Measurements from ENCODE around the gene METTL27.
"Not testable (repeated sequence)": the region's sequence is repeated elsewhere in the genome, so short reads cannot be mapped to it uniquely, and the experiment has no call there.

The METTL27 gene

DNA sequence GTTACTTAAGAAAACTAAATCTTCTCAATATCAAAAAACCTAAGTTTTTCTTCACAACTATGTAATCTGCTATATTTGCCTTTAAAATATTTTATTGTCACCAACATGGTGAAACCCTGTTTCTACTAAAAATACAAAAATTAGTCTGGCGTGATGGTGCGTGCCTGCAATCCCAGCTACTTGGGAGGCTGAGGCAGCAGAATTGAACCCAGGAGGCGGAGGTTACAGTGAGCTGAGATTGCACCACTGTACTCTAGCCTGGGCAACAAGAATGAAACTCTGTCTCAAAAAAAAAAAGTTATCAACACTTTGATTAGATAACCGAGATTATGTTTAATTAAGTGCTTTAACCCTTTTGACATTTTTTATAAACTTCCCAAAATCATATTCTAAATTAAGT lies 39.9 kb downstream of the METTL27 start:
- Histone ChIP-seq H3K36me3 (no peaks in the 10 kb centered on the region), H3K4me1 (0 out of 2 replicates have a peak, but pooled peaks cover 4% of the 10 kb centered on the region), H3K27me3 (no peaks in the 10 kb centered on the region), H3K9ac (no peak overlapping the region), H3K27ac (no peak overlapping the region), H3K9me3 (no peaks in the 10 kb centered on the region), H4K20me1 (no peaks in the 10 kb centered on the region), H3K4me2 (no peak overlapping the region), H3K4me3 (no peak overlapping the region)
- TF ChIP-seq Cebpa-rat (IDR thresholded peaks at IDR 0.05) = no peak

DNA sequence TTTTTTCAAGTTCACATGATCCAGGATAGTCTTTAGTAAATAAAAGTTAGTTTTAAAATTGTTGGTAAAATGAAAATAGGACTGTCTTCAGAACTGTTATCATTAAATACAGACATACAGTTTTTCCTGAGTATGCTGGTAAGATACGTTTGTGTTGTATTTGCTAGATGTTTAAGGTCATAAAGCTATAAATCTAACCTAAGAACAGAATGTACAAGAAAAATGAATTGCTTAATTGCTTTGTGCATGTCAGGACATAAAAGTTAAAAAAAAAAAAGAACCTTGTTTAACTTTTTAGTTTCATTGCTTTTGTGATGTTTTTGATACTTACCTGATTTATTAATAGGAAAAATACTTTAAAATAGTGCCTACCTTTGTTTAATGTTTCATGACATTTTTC lies 40.7 kb downstream of the METTL27 start:
- Histone ChIP-seq H3K9me3 (no peaks in the 10 kb centered on the region), H3K27me3 (no peaks in the 10 kb centered on the region), H4K20me1 (no peaks in the 10 kb centered on the region), H3K4me2 (no peak overlapping the region), H3K4me3 (no peak overlapping the region), H3K36me3 (no peaks in the 10 kb centered on the region), H3K27ac (no peak overlapping the region), H3K4me1 (0 out of 2 replicates have a peak, but pooled peaks cover 4% of the 10 kb centered on the region), H3K9ac (no peak overlapping the region)
- no peak for TF ChIP-seq Cebpa-rat (IDR thresholded peaks at IDR 0.05)

DNA sequence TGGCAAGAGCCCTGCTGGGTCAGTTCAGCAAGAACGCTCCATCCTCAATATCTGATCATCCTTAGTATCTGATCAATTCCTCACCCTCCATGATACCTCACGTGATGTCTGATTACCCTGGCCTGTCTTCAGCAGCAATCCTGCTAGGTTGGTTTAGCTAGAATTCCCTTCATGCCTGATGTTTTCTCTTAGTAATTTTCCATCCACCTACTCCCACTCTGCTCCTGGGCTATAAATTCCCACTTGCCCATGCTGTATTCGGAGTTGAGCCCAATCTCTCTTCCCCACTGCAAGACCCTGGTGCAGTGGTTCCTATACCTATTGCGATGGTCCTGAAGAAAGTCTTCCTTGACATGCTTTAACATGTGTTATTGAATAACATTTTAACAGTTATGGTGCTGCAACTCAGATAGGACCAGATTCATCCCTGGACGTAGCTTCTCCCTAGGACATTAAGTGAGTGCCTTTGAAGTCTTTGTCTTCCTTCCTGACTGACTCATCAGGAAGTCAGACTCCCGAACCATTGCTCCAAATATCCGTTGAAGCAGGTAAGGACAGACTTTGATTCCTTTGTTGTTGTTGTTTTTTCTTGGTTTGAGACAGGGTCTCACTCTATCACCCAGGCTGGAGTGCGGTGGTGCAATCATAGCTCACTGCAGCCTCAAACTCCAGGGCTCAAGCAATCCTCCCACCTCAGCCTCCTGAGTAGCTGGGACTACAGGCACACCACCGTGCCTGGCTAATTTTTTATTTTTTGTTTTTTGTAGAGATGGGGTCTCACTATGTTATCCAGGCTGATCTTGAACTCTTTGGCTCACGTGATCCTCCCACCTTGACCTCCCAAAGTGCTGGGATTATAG lies 42.8 kb downstream of the METTL27 start:
- Histone ChIP-seq H3K9me3 (peaks cover 9% of the 10 kb centered on the region), H3K9ac (no peak overlapping the region), H4K20me1 (no peaks in the 10 kb centered on the region), H3K27me3 (no peaks in the 10 kb centered on the region), H3K4me3 (no peak overlapping the region), H3K4me2 (no peak overlapping the region), H3K36me3 (no peaks in the 10 kb centered on the region), H3K27ac (no peak overlapping the region), H3K4me1 (peaks cover 5% of the 10 kb centered on the region)
- no peak for TF ChIP-seq Cebpa-rat (IDR thresholded peaks at IDR 0.05)

DNA sequence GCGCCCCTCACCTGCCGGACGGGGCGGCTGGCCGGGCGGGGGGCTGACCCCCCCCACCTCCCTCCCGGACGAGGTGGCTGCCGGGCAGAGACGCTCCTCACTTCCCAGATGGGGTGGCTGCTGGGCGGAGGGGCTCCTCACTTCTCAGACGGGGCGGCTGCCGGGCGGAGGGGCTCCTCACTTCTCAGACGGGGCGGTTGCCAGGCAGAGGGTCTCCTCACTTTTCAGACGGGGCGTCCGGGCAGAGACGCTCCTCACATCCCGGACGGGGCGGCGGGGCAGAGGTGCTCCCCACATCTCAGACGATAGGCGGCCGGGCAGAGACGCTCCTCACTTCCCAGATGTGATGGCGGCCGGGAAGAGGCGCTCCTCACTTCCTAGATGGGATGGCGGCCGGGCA lies 45.1 kb downstream of the METTL27 start:
- H3K4me3 ChIP-seq, H3K4me2 ChIP-seq, H3K9ac ChIP-seq, H3K36me3 ChIP-seq, H4K20me1 ChIP-seq, H3K27me3 ChIP-seq, H3K27ac ChIP-seq: not testable (repeated sequence)
- Histone ChIP-seq H3K9me3 (peaks cover 15% of the 10 kb centered on the region), H3K4me1 (peaks cover 18% of the 10 kb centered on the region)

DNA sequence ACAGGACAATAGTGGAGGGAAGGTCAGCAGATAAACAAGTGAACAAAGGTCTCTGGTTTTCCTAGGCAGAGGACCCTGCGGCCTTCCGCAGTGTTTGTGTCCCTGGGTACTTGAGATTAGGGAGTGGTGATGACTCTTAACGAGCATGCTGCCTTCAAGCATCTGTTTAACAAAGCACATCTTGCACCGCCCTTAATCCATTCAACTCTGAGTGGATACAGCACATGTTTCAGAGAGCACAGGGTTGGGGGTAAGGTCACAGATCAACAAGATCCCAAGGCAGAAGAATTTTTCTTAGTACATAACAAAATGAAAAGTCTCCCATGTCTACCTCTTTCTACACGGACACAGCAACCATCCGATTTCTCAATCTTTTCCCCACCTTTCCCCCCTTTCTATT lies 45.7 kb downstream of the METTL27 start:
- H3K27ac ChIP-seq, H3K9ac ChIP-seq, H3K4me2 ChIP-seq, H4K20me1 ChIP-seq, H3K36me3 ChIP-seq, H3K4me3 ChIP-seq, H3K27me3 ChIP-seq: not testable (repeated sequence)
- Histone ChIP-seq H3K9me3 (peaks cover 19% of the 10 kb centered on the region), H3K4me1 (peaks cover 18% of the 10 kb centered on the region)

DNA sequence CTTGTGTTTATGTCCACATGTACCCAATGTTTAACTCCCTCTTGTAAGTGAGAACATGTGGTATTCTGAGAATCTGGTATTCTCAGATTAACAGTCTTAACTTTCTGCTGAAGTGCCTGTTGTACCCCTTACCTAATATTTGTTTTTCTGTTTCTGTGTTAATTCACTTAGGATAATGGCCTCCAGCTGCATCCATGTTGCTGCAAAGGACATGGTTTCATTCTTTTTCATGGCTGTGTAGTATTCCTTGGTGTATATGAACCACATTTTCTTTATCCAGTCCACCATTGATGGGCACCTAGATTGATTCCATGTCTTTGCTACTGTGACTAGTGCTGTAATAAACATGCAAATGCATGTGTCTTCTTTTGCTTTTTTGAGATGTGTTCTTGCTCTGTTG lies 47.1 kb downstream of the METTL27 start:
- H3K4me3 ChIP-seq, H3K27me3 ChIP-seq, H3K27ac ChIP-seq, H3K9ac ChIP-seq, H4K20me1 ChIP-seq, H3K4me2 ChIP-seq, H3K36me3 ChIP-seq: not testable (repeated sequence)
- H3K4me1 ChIP-seq = peaks cover 18% of the 10 kb centered on the region
- H3K9me3 ChIP-seq = peaks cover 33% of the 10 kb centered on the region

DNA sequence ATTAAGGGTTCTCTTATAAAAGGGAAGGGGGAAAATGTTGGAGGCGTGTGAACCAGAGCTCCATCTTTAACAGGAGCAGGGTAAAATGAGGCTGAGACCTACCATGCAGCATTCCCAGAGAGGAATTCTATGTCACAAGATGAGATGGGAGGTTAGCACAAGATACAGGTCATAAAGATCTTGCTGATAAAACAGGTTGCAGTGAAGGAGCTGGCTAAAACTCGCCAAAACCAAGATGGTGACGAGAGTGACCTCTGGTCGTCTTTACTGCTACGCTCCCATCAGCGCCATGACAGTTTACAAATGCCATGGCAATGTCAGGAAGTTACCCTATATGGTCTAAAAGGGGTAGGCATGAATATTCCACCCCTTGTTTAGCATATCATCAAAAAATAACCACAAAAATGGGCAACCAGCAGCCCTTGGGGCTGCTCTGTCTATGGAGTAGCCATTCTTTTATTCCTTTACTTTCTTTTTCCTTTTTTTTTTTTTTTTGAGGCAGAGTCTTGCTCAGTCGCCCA lies 51.1 kb downstream of the METTL27 start:
- H3K9me3 ChIP-seq = peaks cover 66% of the 10 kb centered on the region
- H4K20me1 ChIP-seq, H3K27me3 ChIP-seq, H3K4me3 ChIP-seq, H3K36me3 ChIP-seq, H3K9ac ChIP-seq, H3K27ac ChIP-seq, H3K4me2 ChIP-seq: not testable (repeated sequence)
- peaks cover 14% of the 10 kb centered on the region for H3K4me1 ChIP-seq

DNA sequence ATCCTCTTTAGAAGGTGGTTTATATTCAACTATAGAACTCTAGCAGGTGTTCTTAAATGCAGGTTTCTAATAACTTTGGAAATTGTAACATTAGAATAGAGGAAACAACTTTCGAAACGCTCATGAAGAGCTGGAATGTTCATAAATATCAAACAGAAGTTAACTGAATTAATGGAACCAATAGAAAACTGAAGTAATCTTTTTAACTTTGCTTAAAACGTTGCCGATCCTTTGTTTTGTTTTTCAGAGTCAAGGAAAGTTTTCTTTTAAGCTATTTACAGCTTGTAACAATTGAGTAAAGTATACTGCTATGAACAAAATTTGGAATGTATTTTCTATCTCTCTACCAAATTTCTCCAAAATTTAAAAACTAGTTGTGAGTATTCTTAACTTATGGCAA lies 53.3 kb downstream of the METTL27 start:
- Histone ChIP-seq H3K36me3 (no peaks in the 10 kb centered on the region), H3K27me3 (no peaks in the 10 kb centered on the region), H3K4me3 (no peak overlapping the region), H3K27ac (no peak overlapping the region), H3K9me3 (peaks cover 57% of the 10 kb centered on the region), H3K4me1 (peaks cover 8% of the 10 kb centered on the region), H3K4me2 (no peak overlapping the region), H3K9ac (no peak overlapping the region), H4K20me1 (no peaks in the 10 kb centered on the region)
- no peak for TF ChIP-seq Cebpa-rat (IDR thresholded peaks at IDR 0.05)

DNA sequence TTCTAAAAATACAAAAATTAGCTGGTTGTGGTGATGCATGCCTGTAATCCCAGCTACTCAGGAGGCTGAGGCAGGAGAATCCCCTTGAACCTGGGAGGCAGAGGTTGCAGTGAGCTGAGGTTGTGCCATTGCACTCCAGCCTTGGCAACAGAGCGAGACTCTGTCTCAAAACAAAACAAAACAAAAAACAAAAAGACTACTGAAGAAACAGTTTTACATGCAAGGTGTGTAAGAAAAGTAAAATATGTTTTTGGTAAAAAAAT lies 54.6 kb downstream of the METTL27 start:
- H3K9me3 ChIP-seq = peaks cover 55% of the 10 kb centered on the region
- H3K27ac ChIP-seq, H3K4me2 ChIP-seq, H3K4me1 ChIP-seq, H4K20me1 ChIP-seq, H3K9ac ChIP-seq, H3K4me3 ChIP-seq, H3K27me3 ChIP-seq, H3K36me3 ChIP-seq: not testable (repeated sequence)

DNA sequence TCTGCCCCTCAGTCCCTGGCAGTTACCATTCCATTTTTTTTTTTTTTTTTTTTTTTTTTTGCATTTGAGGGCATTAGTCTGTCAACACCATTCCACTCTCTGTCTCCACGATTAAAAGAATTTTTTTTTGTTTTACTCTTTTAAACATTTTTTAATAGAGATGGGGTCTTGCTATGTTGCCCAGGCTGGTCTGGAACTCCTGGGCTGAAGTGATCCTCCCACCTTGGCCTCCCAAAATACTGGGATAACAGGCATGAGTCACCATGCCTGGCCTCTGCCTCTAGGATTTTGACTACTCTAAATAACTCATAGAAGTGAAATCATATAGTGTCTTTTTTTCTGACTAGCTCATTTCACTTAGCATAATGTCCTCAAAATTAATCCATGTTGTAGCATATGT lies 55.7 kb downstream of the METTL27 start:
- no peak for TF ChIP-seq Cebpa-rat (IDR thresholded peaks at IDR 0.05)
- H3K4me3 ChIP-seq = no peak overlapping the region

More for the DNA sequence above, 55.7 kb downstream of the METTL27 start:
- Histone ChIP-seq H3K27me3 (no peaks in the 10 kb centered on the region), H3K4me1 (no peaks in the 10 kb centered on the region), H3K9ac (no peak overlapping the region), H4K20me1 (no peaks in the 10 kb centered on the region), H3K27ac (no peak overlapping the region), H3K4me2 (no peak overlapping the region), H3K36me3 (no peaks in the 10 kb centered on the region), H3K9me3 (peaks cover 57% of the 10 kb centered on the region)
